PC-9 (cell line): ENCODE data around the gene YPEL5. TPM values are rescaled to one million over a fixed set of nuclear protein-coding genes. Genes with fewer than 3 reads are reported as not detected.

Source experiments
- BruUV-seq: library from RNA; stranded (reverse); fragments of 400-500 nt; replicated peaks from 2 replicates; lab custom pipeline; 2021; lab: Mats Ljungman, UMichigan
- CTCF ChIA-PET: fragments of 300-600 bp; sonication (Branson Sonifier 250); formaldehyde crosslinking; loops from one replicate; lab custom pipeline; 2022; ENCODE audit warnings: antibody characterized with exemption; lab: Charles Lee
- POLR2A ChIA-PET: fragments of 300-600 bp; sonication (Branson Sonifier 250); formaldehyde crosslinking; loops from one replicate; lab custom pipeline; 2022; ENCODE audit warnings: antibody characterized with exemption; ENCODE audit not compliant: unreplicated experiment; lab: Charles Lee
- DNase-seq, 2 experiments: peaks; one replicate each; pipeline versions ENCODE4 v3.0.0 to v3.0.0-alpha.2; 2015 to 2022; ENCODE audit warnings: mixed read lengths in 1 of 2
- H2AFZ ChIP-seq: fragments of 200-600 bp; sonication (generic); 2 replicates; pipeline ENCODE4 v1.8.1; 2017; ENCODE audit warnings: antibody characterized with exemption
- H3F3A ChIP-seq: fragments of 200-600 bp; sonication (generic); 2 replicates; pipeline ENCODE4 v1.8.1; 2017; ENCODE audit warnings: antibody characterized with exemption, mild to moderate bottlenecking, low read depth; ENCODE audit not compliant: insufficient read depth
- H3K27ac ChIP-seq: fragments of 200-600 bp; sonication (generic); 2 replicates; pipeline ENCODE4 v1.6.1; 2016; ENCODE audit warnings: mixed run types
- H3K27me3 ChIP-seq: fragments of 200-600 bp; sonication (generic); 2 replicates; pipeline ENCODE4 v1.6.1; 2016; ENCODE audit warnings: low read depth, mixed run types; ENCODE audit not compliant: insufficient read depth
- H3K36me3 ChIP-seq: fragments of 200-600 bp; sonication (generic); 2 replicates; pipeline ENCODE4 v1.6.1; 2016; ENCODE audit warnings: low read depth, mixed run types
- H3K4me1 ChIP-seq: fragments of 200-600 bp; sonication (generic); replicated peaks from 2 replicates; pipeline ENCODE4 v1.6.1; 2016; ENCODE audit warnings: mixed run types; ENCODE audit not compliant: insufficient read depth
- H3K4me2 ChIP-seq: fragments of 200-600 bp; sonication (generic); 2 replicates; pipeline ENCODE4 v1.6.1; 2017; ENCODE audit warnings: mixed run types
- H3K4me3 ChIP-seq: fragments of 200-600 bp; sonication (generic); 2 replicates; pipeline ENCODE4 v1.6.1; 2016; ENCODE audit warnings: mixed run types
- H3K79me2 ChIP-seq: fragments of 200-600 bp; sonication (generic); 2 replicates; pipeline ENCODE4 v1.6.1; 2017; ENCODE audit warnings: low read depth, mixed run types
- H3K9me2 ChIP-seq: fragments of 200-600 bp; sonication (generic); 2 replicates; pipeline ENCODE4 v1.8.1; 2017; ENCODE audit warnings: mild to moderate bottlenecking; ENCODE audit not compliant: insufficient read depth
- H3K9me3 ChIP-seq: fragments of 200-600 bp; sonication (generic); 2 replicates; pipeline ENCODE4 v1.8.1; 2016; ENCODE audit warnings: low read depth; ENCODE audit not compliant: insufficient read depth
- H4K20me1 ChIP-seq: fragments of 200-600 bp; sonication (generic); 2 replicates; pipeline ENCODE4 v1.8.1; 2017; ENCODE audit not compliant: insufficient read depth
- EZH2 ChIP-seq: fragments of 200-600 bp; sonication (generic); IDR thresholded peaks from 2 replicates; pipeline ENCODE4 v1.8.0; 2017; ENCODE audit warnings: antibody characterized with exemption, low read depth
- intact Hi-C: fragments of 100-400 bp; cut with micrococcal nuclease; formaldehyde crosslinking; loops from one replicate; pipeline ENCODE4 v1.10.0; 2022; ENCODE audit not compliant: unreplicated experiment
- total RNA-seq: library from RNA; stranded (reverse); gene quantifications from 2 replicates; pipeline ENCODE4 v1.2.3, GENCODE V29; 2021
- TF ChIP-seq, protein P1 (sequence below): fragments of 200-600 bp; sonication (generic); conservative IDR thresholded peaks from 2 replicates; pipeline ENCODE4 v1.6.1; 2017; ENCODE audit warnings: mixed run types, antibody characterized with exemption, mild to moderate bottlenecking, moderate library complexity

YPEL5 gene
- total RNA-seq, 1 experiment from 2014 or later: 56.9 TPM

DNA sequence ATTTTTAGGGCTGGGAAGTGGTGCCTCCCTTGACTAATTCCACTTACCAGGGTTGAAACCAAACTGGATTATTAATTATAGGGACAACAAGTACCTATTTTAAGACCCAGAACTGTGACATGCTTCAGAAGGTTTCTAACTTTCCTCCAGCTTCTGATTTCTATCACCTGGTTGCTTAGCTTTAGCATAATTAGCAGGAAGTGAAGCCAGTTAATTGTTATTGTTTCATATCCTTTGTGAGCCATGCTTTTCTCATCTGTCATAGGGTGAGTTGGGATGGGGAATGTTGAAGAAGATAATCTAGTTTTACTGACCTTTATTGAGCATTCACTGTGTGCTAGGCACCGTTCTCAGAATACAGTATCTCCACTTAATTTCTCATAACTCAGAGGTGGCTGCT, 3.2 kb downstream of the YPEL5 start:
- Histone ChIP-seq H4K20me1 (peaks cover 5% of the 10 kb centered on the region; the same call in 1 of the 2 replicates), H3K9me3 (no peaks in the 10 kb centered on the region), H3K27ac (no peak overlapping the region), H3K4me1 (peaks cover 39% of the 10 kb centered on the region), H3F3A (peaks cover 20% of the 10 kb centered on the region; the same call in 1 of the 2 replicates), H3K36me3 (0 out of 2 replicates have a peak, but pooled peaks cover 9% of the 10 kb centered on the region), H3K4me2 (peak overlapping the region; percentile 56), H3K9me2 (no peaks in the 10 kb centered on the region), H3K79me2 (peaks cover 20% of the 10 kb centered on the region; the same call in 1 of the 2 replicates), H3K27me3 (no peaks in the 10 kb centered on the region), H3K4me3 (no peak overlapping the region), H2AFZ (no peak overlapping the region)
- CTCF ChIA-PET: interaction anchor here (2.4 kb wide), 1 partner anchor 15 kb away, joined by 24 read pairs; no protein-coding TSS in a partner anchor
- no TSS peak for BruUV-seq
- no peak for TF ChIP-seq EZH2
- TF ChIP-seq, protein P1, sequence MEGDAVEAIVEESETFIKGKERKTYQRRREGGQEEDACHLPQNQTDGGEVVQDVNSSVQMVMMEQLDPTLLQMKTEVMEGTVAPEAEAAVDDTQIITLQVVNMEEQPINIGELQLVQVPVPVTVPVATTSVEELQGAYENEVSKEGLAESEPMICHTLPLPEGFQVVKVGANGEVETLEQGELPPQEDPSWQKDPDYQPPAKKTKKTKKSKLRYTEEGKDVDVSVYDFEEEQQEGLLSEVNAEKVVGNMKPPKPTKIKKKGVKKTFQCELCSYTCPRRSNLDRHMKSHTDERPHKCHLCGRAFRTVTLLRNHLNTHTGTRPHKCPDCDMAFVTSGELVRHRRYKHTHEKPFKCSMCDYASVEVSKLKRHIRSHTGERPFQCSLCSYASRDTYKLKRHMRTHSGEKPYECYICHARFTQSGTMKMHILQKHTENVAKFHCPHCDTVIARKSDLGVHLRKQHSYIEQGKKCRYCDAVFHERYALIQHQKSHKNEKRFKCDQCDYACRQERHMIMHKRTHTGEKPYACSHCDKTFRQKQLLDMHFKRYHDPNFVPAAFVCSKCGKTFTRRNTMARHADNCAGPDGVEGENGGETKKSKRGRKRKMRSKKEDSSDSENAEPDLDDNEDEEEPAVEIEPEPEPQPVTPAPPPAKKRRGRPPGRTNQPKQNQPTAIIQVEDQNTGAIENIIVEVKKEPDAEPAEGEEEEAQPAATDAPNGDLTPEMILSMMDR: no peak
- POLR2A ChIA-PET: interaction anchor here (1.3 kb wide), 1 partner anchor 14 kb away, joined by 6 read pairs; no protein-coding TSS in a partner anchor
- DNase-seq: peak in 1 of 2 experiments; percentile 49
- intact Hi-C loops: loop anchor here (1.0 to 5.0 kb wide), 3 partner anchors 58 to 123 kb away; no protein-coding TSS in a partner anchor

- Histone ChIP-seq H3K36me3 (0 out of 2 replicates have a peak, but pooled peaks cover 9% of the 10 kb centered on the region), H3K4me3 (no peak overlapping the region), H3K9me2 (no peaks in the 10 kb centered on the region), H3K27me3 (no peaks in the 10 kb centered on the region), H3F3A (peaks cover 20% of the 10 kb centered on the region; the same call in 1 of the 2 replicates), H3K9me3 (no peaks in the 10 kb centered on the region), H2AFZ (no peak overlapping the region), H3K4me2 (peak overlapping the region; percentile 56; the same call in 1 of the 2 replicates), H3K4me1 (peaks cover 36% of the 10 kb centered on the region), H4K20me1 (peaks cover 8% of the 10 kb centered on the region; the same call in 1 of the 2 replicates), H3K27ac (no peak overlapping the region), H3K79me2 (peaks cover 20% of the 10 kb centered on the region; the same call in 1 of the 2 replicates)
- ChIA-PET POLR2A (interaction anchor here (0.6 to 1.3 kb wide), 2 partner anchors 13 to 470 kb away, joined by 3 to 6 read pairs; no protein-coding TSS in a partner anchor), CTCF (interaction anchor here (2.4 kb wide), 1 partner anchor 14 kb away, joined by 24 read pairs; no protein-coding TSS in a partner anchor)
- TF ChIP-seq, protein P1: no peak
- no peak for TF ChIP-seq EZH2
- no TSS peak for BruUV-seq
- DNase-seq: no peak
- intact Hi-C loops: no loop called here
These were observed 4.0 kb downstream of the YPEL5 start for GRCh38 chr2:30150786-30151185.

DNA sequence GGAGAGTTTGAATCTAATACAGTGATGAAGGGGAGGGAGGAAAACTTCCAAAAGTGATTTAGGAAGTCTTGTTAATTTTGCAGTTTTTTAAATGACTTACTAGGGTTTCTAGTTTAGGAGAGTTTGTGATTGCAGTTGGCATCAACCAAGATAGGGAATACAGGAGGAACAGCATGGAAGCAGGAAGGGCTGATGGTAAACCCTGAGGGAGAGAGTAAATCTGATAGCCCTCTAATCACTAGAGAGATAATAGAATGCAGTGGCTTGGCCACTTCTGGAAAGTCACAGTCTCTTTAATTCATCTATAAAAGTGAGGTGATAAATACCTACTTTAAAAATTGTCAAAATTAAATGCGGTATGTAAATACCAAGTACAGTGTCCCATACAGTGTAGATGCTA, 5.6 kb downstream of the YPEL5 start:
- H3K9me2 ChIP-seq: no peaks in the 10 kb centered on the region
- peaks cover 32% of the 10 kb centered on the region for H3K4me1 ChIP-seq
- DNase-seq: no peak
- no peak overlapping the region for H3K27ac ChIP-seq
- H3K4me3 ChIP-seq: no peak overlapping the region
- H3K27me3 ChIP-seq: no peaks in the 10 kb centered on the region
- no peaks in the 10 kb centered on the region for H3K9me3 ChIP-seq
- TF ChIP-seq, protein P1: no peak
- TF ChIP-seq EZH2: no peak
- peaks cover 20% of the 10 kb centered on the region; the same call in 1 of the 2 replicates for H3F3A ChIP-seq
- intact Hi-C loops: no loop called here
- H4K20me1 ChIP-seq: peaks cover 15% of the 10 kb centered on the region; the same call in 1 of the 2 replicates
- ChIA-PET POLR2A (no interaction called here), CTCF (no interaction called here)
- no peak overlapping the region for H2AFZ ChIP-seq
- no TSS peak for BruUV-seq
- H3K79me2 ChIP-seq: peaks cover 20% of the 10 kb centered on the region; the same call in 1 of the 2 replicates
- no peak overlapping the region for H3K4me2 ChIP-seq
- peaks cover 17% of the 10 kb centered on the region; the same call in 1 of the 2 replicates for H3K36me3 ChIP-seq
